ENCODE results near the gene TNFRSF19.

DNA sequence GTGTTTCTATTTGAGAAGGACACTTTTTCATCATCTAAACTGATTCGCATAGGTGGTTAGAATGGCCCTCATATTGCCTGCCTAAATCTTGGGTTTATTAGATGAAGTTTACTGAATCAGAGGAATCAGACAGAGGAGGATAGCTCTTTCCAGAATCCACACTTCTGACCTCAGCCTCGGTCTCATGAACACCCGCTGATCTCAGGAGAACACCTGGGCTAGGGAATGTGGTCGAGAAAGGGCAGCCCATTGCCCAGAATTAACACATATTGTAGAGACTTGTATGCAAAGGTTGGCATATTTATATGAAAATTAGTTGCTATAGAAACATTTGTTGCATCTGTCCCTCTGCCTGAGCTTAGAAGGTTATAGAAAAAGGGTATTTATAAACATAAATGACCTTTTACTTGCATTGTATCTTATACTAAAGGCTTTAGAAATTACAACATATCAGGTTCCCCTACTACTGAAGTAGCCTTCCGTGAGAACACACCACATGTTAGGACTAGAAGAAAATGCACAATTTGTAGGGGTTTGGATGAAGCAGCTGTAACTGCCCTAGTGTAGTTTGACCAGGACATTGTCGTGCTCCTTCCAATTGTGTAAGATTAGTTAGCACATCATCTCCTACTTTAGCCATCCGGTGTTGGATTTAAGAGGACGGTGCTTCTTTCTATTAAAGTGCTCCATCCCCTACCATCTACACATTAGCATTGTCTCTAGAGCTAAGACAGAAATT, 103.8 kb downstream of the TNFRSF19 start:
- TF ChIP-seq TBP (IDR thresholded peaks at IDR 0.05; ENCODE audit: low read depth, low read length): no peak
- no peak for TF ChIP-seq EZH2 (IDR thresholded peaks at IDR 0.05; ENCODE audit: low read depth, low read length, severe bottlenecking)
- TF ChIP-seq POLR2A (IDR thresholded peaks at IDR 0.05; ENCODE audit: control extremely low read depth in 1 of 2, low read depth in 2 of 2, low read length in 2 of 2): no peak
